Astrocyte of the cerebellum (primary cell): ENCODE measurements around the gene EPHB2.

Experiments
- DNase-seq: peaks from one replicate; pipeline ENCODE4 v3.0.0-alpha.2; 2011; ENCODE audit warnings: low read depth
- H3K4me3 ChIP-seq: 2 replicates; pipeline ENCODE4 v1.5.1; 2011; ENCODE audit warnings: mild to moderate bottlenecking, low read depth, low read length, moderate library complexity
- CTCF ChIP-seq: IDR thresholded peaks from 2 replicates; pipeline ENCODE4 v1.5.1; 2012; ENCODE audit warnings: low read length, low read depth, moderate library complexity, mild to moderate bottlenecking; ENCODE audit errors: missing control alignments
- in situ Hi-C: cut with HindIII; loops from 2 replicates; pipeline ENCODE4 v1.10.0; 2017; ENCODE audit warnings: low sequenced_read_pairs

EPHB2 gene

GRCh38 chr1:22878626-22879025, 168.0 kb downstream of the EPHB2 start:
- DNase-seq, result no peak
- TF ChIP-seq CTCF, result no peak
- H3K4me3 ChIP-seq, result no peak overlapping the region
- in situ Hi-C loops, result loop anchor here (25.0 kb wide), 1 partner anchor 166 kb away; the partner anchor contains the start of gene EPHB2

GRCh38 chr1:22879445-22879844, 168.8 kb downstream of the EPHB2 start:
- no peak for DNase-seq
- in situ Hi-C loops, result loop anchor here (25.0 kb wide), 1 partner anchor 167 kb away; the partner anchor contains the start of gene EPHB2
- no peak overlapping the region for H3K4me3 ChIP-seq
- TF ChIP-seq CTCF, result no peak

GRCh38 chr1:22880174-22880601, 169.5 kb downstream of the EPHB2 start:
- in situ Hi-C loops, result loop anchor here (25.0 kb wide), 1 partner anchor 168 kb away; the partner anchor contains the start of gene EPHB2
- no peak for TF ChIP-seq CTCF
- H3K4me3 ChIP-seq, result no peak overlapping the region
- peak; percentile 20 for DNase-seq

- in situ Hi-C loops, result loop anchor here (25.0 kb wide), 1 partner anchor 171 kb away; the partner anchor contains the start of gene EPHB2
- no peak for DNase-seq
- TF ChIP-seq CTCF, result no peak
- H3K4me3 ChIP-seq, result no peak overlapping the region
Observed at GRCh38 chr1:22883406-22883805, 172.8 kb downstream of the EPHB2 start.

- no peak overlapping the region for H3K4me3 ChIP-seq
- in situ Hi-C loops, result loop anchor here (5.0 to 25.0 kb wide), 2 partner anchors 63 to 173 kb away; partner anchors contain the start of gene EPHB2
- TF ChIP-seq CTCF, result no peak
- DNase-seq, result no peak
Observed at GRCh38 chr1:22884806-22885530, 174.3 kb downstream of the EPHB2 start.

GRCh38 chr1:22886211-22886610, 175.6 kb downstream of the EPHB2 start:
- in situ Hi-C loops, result loop anchor here (5.0 to 25.0 kb wide), 2 partner anchors 64 to 174 kb away; partner anchors contain the start of gene EPHB2
- no peak overlapping the region for H3K4me3 ChIP-seq
- TF ChIP-seq CTCF, result no peak
- peak; percentile 40 for DNase-seq
